Esophagus muscularis mucosa (tissue), 4 donors: Measurements from ENCODE around the gene KLHL29. TPM values are rescaled to one million over a fixed set of nuclear protein-coding genes. Genes with fewer than 3 reads are reported as not detected.
A peak's percentile ranks its signal among the peaks of the same experiment; 100 is the strongest.

Experiments
- DNase-seq: peaks from one replicate; pipeline ENCODE4 v3.0.0-alpha.2; 2017; ENCODE audit errors: extremely low spot score
- H3K27ac ChIP-seq, 4 donors: fragments of 200-600 bp; sonication (generic); replicated peaks in 1 of 4; 1 replicate in 3 of 4; 2 replicates in 1 of 4; pipeline ENCODE4 v1.5.1; 2016 to 2019; ENCODE audit warnings: mild to moderate bottlenecking in 1 of 4
- H3K27me3 ChIP-seq, 4 donors: fragments of 200-600 bp; sonication (generic); one replicate each; pipeline versions ENCODE4 v1.5.1 to v1.6.0; 2016 to 2019
- H3K36me3 ChIP-seq, 4 donors: fragments of 200-600 bp; sonication (generic); one replicate each; pipeline ENCODE4 v1.5.1; 2016 to 2019
- H3K4me1 ChIP-seq, 4 donors: fragments of 200-600 bp; sonication (generic); one replicate each; pipeline ENCODE4 v1.5.1; 2016 to 2019
- H3K4me3 ChIP-seq, 4 donors: fragments of 200-600 bp; sonication (generic); 1 replicate in 2 of 4; 2 replicates in 2 of 4; pipeline ENCODE4 v1.5.1; 2016 to 2019; ENCODE audit warnings: mild to moderate bottlenecking in 4 of 4, moderate library complexity in 1 of 4
- H3K9me3 ChIP-seq, 4 donors: fragments of 200-600 bp; sonication (generic); 1 replicate in 3 of 4; 2 replicates in 1 of 4; pipeline ENCODE4 v1.5.1; 2016 to 2019
- EP300 ChIP-seq: sonication (generic); formaldehyde crosslinking; IDR thresholded peaks from one replicate; pipeline ENCODE4 v1.6.1; 2017; ENCODE audit warnings: antibody characterized with exemption
- POLR2A ChIP-seq: fragments of 450-650 bp; IDR thresholded peaks from one replicate; pipeline ENCODE4 v1.6.1; 2017; ENCODE audit warnings: antibody characterized with exemption, moderate library complexity, mild to moderate bottlenecking, low read depth
- POLR2AphosphoS5 ChIP-seq, 2 donors: sonication (generic); formaldehyde crosslinking; IDR thresholded peaks; one replicate each; pipeline ENCODE4 v1.6.1; 2017; ENCODE audit warnings: antibody characterized with exemption in 2 of 2
- WGBS: methylation state at CpG from one replicate; pipeline ENCODE4 v1.1.5; 2018; 5-methylcytosine and 5-hydroxymethylcytosine counted together
- intact Hi-C: fragments of 100-400 bp; cut with DNase I; formaldehyde crosslinking; loops from one replicate; pipeline ENCODE4 v1.15.1; 2023
- total RNA-seq, 4 donors: library from RNA; depleted of rRNA; stranded (reverse); fragments of >200 nt; gene quantifications; one replicate each; pipeline versions ENCODE4 v1.1.0 to v1.2.1, GENCODE V29; 2016
- TF ChIP-seq, protein P1 (sequence below), 3 experiments: fragments of 200-600 bp in 2 of 3; fragments of 450-650 bp in 1 of 3; sonication (generic) in 2 of 3; IDR thresholded peaks; one replicate each; pipeline ENCODE4 v1.5.1; 2017 to 2019; ENCODE audit warnings: antibody characterized with exemption in 3 of 3, mild to moderate bottlenecking in 2 of 3, moderate library complexity in 1 of 3

KLHL29 gene
- total RNA-seq, 4 donors from 2014 or later, result 22.0 to 26.1 (median 23.4) TPM

DNA sequence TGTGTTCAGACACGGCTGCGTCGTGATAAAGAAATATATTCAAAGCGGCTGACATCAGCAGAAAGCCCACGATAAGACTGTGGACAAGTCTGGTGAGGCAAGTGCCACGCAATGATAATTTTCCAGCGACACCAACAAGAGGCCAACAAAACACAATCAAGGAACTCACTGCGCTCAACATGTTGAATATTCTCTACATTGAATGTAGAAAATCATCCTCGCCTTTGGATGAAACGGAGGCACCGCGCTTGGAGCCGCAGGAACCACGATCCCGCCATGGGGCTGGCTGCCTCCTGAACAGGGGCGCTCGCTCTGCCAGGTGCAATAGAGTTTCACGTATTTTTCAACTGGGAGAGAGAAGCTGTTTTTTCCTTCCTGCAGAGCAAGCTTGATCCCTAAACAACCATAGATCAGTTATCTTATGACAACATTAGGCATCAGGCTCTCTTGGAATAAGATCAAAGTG, 321.7 kb downstream of the KLHL29 start:
- 98% methylated on average over 18 of the region's 18 CpGs for WGBS
- no peak for TF ChIP-seq POLR2A
- no peak for TF ChIP-seq EP300
- no peak for TF ChIP-seq POLR2AphosphoS5 (IDR thresholded peaks at IDR 0.05)
- TF ChIP-seq, protein P1, sequence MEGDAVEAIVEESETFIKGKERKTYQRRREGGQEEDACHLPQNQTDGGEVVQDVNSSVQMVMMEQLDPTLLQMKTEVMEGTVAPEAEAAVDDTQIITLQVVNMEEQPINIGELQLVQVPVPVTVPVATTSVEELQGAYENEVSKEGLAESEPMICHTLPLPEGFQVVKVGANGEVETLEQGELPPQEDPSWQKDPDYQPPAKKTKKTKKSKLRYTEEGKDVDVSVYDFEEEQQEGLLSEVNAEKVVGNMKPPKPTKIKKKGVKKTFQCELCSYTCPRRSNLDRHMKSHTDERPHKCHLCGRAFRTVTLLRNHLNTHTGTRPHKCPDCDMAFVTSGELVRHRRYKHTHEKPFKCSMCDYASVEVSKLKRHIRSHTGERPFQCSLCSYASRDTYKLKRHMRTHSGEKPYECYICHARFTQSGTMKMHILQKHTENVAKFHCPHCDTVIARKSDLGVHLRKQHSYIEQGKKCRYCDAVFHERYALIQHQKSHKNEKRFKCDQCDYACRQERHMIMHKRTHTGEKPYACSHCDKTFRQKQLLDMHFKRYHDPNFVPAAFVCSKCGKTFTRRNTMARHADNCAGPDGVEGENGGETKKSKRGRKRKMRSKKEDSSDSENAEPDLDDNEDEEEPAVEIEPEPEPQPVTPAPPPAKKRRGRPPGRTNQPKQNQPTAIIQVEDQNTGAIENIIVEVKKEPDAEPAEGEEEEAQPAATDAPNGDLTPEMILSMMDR (IDR thresholded peaks at IDR 0.05), result no peak
- no peak for DNase-seq
- H3K36me3 ChIP-seq, result peaks cover 0 to 72% (median 50%) of the 10 kb centered on the region in 4 donors
- intact Hi-C loops, result no loop called here
- H3K27me3 ChIP-seq, result no peaks in the 10 kb centered on the region
- H3K4me3 ChIP-seq, result peak overlapping the region in 1 of 4 donors; percentile 12
- H3K27ac ChIP-seq, result peak overlapping the region; percentile 63 to 81 (median 66)
- no peaks in the 10 kb centered on the region for H3K9me3 ChIP-seq
- H3K4me1 ChIP-seq, result peaks cover 0 to 24% (median 20%) of the 10 kb centered on the region in 4 donors

DNA sequence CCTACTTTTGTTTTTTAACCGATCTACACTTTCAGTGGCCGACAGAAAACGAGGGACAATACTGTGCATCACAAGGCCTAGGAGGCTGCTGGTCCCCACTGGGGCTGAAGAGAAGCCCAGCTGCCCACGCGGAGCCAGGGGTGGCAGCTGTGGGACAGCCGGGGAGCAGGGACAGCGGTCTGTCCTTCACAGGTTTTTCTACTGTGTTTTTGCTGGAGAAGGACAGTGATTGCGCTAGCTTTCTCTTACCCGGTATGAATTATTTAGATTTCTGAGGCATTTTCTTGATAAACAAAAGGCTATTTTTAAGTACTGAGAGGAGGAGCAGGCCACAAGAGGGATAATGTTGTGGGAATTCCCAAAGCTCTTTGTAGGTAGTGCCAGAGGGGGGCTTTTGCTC, 322.1 kb downstream of the KLHL29 start:
- 46% methylated on average over 9 of the region's 9 CpGs for WGBS
- DNase-seq, result no peak
- H3K27ac ChIP-seq, result peak overlapping the region; percentile 63 to 81 (median 66)
- TF ChIP-seq EP300, result no peak
- TF ChIP-seq, protein P1 (IDR thresholded peaks at IDR 0.05), result no peak
- no peak for TF ChIP-seq POLR2A
- no peak for TF ChIP-seq POLR2AphosphoS5 (IDR thresholded peaks at IDR 0.05)
- H3K4me3 ChIP-seq, result peak overlapping the region in 1 of 4 donors; percentile 12
- no peaks in the 10 kb centered on the region for H3K27me3 ChIP-seq
- intact Hi-C loops, result no loop called here
- no peaks in the 10 kb centered on the region for H3K9me3 ChIP-seq
- peaks cover 0 to 72% (median 50%) of the 10 kb centered on the region in 4 donors for H3K36me3 ChIP-seq
- peaks cover 0 to 27% (median 22%) of the 10 kb centered on the region in 4 donors for H3K4me1 ChIP-seq

DNA sequence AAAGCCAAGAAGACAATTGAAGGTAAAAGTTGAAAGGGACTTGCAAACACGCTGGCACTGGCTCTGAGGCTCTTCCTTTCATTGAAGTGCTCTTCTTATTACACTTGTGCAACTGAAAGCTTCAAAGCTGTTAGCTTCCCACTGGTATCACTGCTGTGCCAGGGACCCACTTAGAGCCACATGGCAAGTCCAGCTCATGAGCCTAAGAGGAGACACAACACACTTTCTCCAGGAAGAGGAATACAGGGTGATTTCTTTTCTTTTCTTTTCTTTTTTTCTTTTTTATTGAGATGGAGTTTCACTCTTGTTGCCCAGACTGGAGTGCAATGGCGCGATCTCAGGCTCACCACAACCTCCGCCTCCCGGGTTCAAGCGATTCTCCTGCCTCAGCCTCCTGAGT, 323.8 kb downstream of the KLHL29 start:
- intact Hi-C loops, result no loop called here

DNA sequence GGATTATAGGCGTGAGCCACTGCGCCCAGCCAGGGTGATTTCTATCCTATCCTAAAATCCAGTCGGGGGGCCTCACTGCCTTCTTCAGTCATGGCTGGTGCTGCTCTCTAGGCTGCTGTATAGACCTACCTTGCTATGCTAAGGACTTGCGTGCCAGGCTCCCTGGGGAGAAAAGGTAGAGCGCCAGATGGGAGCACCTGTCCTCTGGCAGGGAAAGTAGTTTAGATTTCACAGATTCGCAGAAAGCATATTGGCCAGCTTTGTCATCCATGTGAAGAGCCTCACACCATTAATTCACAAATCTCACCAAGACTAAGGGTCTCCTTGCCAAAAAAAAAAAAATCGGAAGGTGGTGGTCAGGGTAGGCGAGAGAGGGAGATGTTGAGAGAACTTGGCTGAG, 324.3 kb downstream of the KLHL29 start:
- Histone ChIP-seq H3K27me3 (no peaks in the 10 kb centered on the region), H3K27ac (no peak overlapping the region), H3K9me3 (no peaks in the 10 kb centered on the region), H3K36me3 (peaks cover 0 to 51% (median 36%) of the 10 kb centered on the region in 4 donors), H3K4me1 (peaks cover 0 to 39% (median 32%) of the 10 kb centered on the region in 4 donors), H3K4me3 (no peak overlapping the region)
- over 99% methylated on average over 8 of the region's 8 CpGs for WGBS
- DNase-seq, result no peak
- intact Hi-C loops, result no loop called here
- TF ChIP-seq POLR2A (no peak), POLR2AphosphoS5 (IDR thresholded peaks at IDR 0.05) (no peak), EP300 (no peak)
- TF ChIP-seq, protein P1 (IDR thresholded peaks at IDR 0.05), result no peak

More for the DNA sequence above, 323.8 kb downstream of the KLHL29 start:
- WGBS, result 98% methylated on average over 6 of the region's 6 CpGs
- Histone ChIP-seq H3K27ac (no peak overlapping the region), H3K36me3 (peaks cover 0 to 56% (median 39%) of the 10 kb centered on the region in 4 donors), H3K4me3 (no peak overlapping the region), H3K27me3 (no peaks in the 10 kb centered on the region), H3K9me3 (no peaks in the 10 kb centered on the region), H3K4me1 (peaks cover 0 to 39% (median 32%) of the 10 kb centered on the region in 4 donors)
- no peak for DNase-seq
- TF ChIP-seq, protein P1 (IDR thresholded peaks at IDR 0.05), result no peak
